Brain pericyte (primary cell): Measurements from ENCODE around the gene ITIH3.
"Not testable (repeated sequence)": the region's sequence is repeated elsewhere in the genome, so short reads cannot be mapped to it uniquely, and the experiment has no call there.

Experiments used
- DNase-seq: peaks from one replicate; pipeline ENCODE4 v3.0.0-alpha.2; 2012; ENCODE audit warnings: low read depth, low spot score

The ITIH3 gene, protein sequence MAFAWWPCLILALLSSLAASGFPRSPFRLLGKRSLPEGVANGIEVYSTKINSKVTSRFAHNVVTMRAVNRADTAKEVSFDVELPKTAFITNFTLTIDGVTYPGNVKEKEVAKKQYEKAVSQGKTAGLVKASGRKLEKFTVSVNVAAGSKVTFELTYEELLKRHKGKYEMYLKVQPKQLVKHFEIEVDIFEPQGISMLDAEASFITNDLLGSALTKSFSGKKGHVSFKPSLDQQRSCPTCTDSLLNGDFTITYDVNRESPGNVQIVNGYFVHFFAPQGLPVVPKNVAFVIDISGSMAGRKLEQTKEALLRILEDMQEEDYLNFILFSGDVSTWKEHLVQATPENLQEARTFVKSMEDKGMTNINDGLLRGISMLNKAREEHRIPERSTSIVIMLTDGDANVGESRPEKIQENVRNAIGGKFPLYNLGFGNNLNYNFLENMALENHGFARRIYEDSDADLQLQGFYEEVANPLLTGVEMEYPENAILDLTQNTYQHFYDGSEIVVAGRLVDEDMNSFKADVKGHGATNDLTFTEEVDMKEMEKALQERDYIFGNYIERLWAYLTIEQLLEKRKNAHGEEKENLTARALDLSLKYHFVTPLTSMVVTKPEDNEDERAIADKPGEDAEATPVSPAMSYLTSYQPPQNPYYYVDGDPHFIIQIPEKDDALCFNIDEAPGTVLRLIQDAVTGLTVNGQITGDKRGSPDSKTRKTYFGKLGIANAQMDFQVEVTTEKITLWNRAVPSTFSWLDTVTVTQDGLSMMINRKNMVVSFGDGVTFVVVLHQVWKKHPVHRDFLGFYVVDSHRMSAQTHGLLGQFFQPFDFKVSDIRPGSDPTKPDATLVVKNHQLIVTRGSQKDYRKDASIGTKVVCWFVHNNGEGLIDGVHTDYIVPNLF

DNA sequence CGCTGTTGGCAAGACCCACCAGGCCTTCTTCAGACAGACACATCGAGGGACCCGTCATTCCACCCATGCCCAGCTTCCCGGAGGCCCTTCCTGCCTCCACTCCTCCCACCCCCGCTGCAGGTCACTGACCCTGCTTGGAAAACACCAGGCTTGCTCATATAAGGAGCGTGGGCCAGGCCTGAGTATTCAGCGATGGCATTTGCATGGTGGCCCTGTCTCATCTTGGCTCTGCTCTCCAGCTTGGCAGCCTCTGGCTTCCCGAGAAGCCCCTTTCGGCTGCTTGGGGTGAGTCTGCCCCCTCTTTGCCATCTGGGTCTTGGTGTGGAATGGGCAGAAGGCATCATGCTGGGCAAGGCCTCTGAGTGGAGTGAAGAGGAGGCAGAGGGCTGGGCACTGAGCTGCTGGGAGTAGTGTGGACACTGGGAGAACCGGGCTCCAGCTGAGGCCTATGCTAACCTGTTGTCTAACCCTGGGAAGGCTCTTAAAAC, at the start of gene ITIH3:
Gene ITIH3, plus strand, starts transcription at position 185 of the 488 bp plus-strand sequence. Its CDS starts 8 bp downstream, at position 193.
- DNase-seq, result no peak

DNA sequence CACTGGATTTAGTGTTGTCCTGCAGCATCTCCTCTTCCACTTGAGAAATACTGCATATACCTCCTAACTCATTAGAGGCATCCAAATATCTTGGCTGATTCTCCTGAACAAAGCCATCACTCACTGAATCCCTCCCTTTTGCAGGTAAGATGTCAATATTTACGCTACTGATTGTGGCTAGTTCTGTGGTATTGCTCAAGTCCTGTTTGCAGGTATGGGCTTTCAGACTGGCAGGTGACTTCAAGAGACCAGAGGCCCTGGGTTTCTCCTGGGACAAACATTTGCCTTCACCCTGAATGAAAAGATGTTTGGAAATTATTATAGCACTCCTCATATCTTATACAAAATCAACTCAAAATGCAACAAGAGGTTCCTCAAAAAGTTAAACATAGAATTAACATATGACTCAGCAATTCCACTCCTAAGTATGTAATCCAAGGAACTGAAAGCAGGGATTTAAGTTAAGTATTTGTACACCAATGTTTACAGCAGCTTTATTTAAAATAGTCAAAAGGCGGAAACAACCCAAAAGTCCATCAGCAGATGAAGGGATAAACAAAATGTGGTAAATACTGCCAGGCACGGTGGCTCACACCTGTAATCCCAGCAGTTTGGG, 42.4 kb upstream of the ITIH3 start:
- DNase-seq, result no peak

DNA sequence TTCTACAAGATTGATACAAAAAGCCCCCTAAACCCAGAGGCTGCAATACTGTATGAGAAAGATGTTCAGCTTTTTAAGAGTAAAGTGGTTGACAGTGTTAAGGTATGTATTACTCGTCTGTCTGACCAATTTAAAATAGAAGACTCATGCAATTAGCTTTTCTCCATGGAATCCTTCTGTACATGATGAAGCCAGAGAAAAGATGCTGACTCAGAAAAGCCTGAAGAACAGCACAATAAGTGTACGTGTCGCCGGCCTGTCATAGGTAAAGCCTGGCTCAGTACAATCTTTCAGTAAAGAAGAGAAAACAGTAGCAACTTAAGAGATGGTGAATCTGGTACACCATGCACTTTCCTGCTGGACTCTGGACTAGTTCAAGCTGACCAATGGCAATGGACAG, 40.2 kb upstream of the ITIH3 start:
- DNase-seq, result no peak

DNA sequence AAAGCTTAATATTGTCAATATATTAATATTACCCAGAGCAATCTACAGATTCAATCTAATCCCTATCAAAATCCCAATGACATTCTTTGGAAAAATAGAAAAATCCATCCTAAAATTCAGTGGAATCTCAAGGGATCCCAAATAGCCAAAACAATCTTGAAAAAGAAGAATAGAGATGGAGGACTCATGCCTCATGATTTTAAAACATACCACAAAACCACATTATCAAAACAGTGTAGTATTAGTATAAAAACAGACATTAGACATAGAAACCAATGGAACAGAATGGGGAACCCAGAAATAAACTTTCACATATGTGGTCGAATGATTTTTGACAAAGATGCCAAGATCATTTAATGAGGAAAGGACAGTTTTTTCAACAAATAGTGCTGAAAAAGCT, 38.5 kb upstream of the ITIH3 start:
- DNase-seq, result no peak

DNA sequence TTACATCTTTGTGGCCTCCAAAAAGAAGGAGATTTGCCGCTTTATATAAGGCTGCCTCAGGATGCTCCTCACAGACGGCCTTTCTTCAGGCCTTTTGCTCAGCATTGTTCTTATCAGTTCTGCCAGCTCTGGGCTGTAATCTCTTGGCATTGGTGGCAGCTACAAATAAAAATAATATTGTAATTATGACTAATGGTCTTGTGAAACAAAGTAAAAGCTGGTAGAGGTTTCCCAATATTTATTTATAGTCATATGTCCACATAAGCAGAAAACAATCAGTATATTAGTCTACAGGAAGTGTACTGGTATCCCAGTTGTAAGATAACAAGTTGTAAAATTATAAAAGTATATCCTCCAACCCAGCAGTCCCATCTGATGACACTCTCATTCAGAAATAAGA, 31.1 kb upstream of the ITIH3 start:
- DNase-seq, result no peak

DNA sequence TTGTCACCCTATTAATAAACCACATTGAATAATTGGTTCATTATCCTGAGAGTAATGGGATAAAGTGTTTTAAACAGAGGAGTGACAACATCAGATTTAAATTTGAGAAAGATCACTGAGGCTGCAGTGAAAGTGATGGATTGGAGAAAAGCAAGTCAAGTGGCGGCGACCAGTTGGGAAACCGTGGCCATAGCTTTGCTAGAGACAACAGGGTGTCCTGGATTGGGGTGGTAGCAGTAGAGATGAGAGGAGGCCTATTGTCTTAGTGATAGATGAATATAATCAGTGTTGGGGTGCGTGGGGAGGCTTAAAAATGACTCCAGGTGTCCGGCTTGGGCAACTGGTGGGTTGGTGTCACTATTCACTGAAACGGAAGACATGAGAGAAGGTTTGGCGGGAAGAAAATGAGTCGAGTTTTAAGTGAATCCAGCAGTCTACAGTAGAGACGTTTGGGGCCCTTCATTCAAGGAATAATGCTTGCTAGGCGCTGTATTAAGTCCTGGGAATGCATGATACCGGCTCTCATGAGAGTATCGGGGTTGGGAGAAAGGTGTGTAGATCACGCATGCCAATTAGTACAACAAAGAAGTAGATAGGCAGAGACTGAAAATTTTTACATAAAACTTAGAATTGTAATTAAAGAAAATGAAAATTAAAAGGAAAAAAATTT, 24.7 kb upstream of the ITIH3 start:
- DNase-seq, result no peak

DNA sequence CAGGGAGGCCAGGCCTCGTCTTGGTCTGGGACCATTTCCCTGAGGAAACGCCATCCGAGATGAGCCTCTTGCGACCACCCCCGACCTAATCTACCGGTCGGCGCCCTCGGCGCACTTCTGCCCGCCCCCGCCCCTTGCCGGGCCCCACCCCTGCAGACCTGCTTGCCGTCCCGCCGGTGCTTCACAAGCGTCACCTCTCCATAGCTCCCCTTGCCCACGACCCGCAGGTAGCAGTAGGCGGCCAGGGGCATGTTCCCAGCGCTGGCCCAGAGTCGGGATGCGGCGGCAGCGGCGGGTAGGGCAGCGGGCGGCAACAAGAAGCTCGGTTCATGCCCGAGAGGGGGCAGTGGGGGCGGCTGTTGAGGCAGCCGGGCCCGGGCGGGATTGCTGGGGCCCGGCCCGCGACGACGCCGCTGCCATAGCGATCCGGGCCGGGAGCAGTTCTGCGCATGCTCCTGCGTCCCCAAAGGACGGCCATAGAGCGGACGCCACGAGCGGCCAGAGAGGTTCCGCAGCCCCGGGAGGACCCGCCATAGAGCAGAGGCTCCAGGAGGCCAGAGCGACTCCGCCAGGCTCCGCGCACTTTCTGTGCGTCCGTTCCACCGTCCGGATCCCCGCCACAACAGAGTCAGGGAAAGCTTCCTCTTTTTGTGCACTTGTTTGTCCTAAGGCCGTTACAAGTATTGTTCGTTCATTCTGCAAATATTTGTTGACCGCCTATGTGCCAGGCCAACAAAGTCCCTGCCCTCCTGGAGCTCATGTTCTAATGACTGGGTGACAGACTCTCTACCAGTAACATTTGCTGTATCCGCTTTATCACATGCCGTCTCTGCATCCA, 23.9 kb upstream of the ITIH3 start, which contains the start of gene NEK4:
Gene NEK4, minus strand, starts transcription at position 445 of the 838 bp plus-strand sequence. Its CDS starts 194 bp downstream, at position 251.
- peak; percentile 41 for DNase-seq

DNA sequence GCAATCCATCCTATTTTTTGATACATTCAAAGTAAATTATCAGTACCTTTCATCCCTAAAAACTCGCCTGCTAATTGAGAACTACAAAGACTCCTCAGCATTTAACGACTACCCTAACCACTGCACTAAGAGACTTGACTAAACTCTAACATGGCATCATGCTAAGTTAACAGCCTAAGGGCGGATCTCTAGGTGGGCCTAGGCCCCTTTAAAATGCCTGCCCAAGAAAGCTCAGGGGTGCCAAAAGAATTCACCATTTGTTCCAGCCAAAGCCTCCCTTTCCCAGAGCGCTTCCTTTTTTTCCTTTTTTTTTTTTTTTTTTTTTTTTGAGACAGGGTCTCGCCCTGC, 23.3 kb upstream of the ITIH3 start:
- DNase-seq, result no peak

DNA sequence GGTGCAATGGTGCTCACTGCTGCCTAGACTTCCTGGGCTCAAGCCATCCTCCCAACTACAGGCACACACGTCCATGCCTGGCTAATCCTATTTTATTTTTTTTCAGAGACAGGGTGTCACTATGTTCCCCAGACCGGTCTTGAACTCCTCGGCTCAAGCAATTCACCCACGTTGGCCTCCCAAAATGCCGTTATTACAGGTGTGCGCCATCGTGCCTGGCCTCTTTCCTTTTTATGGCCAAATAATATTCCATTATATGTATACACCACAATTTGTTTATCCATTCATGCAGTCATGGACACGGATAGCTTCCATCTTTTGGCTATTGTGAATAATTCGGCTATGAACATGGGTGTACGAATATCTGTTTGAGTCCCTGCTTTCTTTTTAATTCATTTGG, 22.9 kb upstream of the ITIH3 start:
- no peak for DNase-seq

DNA sequence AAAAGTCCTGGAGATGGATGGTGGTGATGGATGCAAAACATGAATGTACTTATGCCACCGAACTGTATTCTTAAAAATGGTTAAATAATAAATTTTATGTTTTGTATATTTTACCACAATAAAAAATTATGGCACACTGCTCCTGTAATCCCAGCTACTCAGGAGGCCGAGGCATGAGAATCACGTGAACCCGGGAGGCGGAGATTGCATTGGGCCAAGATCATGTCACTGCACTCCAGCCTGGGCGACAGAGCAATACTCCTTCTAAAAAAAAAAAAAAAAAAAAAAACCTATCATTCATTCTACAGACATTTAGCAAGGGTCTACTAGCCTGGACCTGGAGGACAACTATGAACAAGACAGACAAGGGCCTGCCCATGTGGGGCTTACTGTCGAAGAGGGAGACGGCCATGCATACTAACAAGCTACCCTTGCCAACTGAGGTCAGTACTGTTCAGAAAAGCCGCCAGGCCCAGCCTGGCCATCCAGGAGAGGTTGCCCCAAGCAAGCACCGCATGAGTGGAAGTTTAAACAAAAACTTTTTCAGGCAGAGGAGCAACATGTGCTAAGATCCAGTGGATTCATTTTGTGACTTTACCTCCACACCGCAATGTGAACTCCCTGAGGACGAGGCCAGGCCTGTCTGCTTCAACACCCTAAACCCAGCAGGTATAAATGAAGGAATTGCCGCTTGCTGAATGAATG, 21.1 kb upstream of the ITIH3 start:
- DNase-seq, result no peak

DNA sequence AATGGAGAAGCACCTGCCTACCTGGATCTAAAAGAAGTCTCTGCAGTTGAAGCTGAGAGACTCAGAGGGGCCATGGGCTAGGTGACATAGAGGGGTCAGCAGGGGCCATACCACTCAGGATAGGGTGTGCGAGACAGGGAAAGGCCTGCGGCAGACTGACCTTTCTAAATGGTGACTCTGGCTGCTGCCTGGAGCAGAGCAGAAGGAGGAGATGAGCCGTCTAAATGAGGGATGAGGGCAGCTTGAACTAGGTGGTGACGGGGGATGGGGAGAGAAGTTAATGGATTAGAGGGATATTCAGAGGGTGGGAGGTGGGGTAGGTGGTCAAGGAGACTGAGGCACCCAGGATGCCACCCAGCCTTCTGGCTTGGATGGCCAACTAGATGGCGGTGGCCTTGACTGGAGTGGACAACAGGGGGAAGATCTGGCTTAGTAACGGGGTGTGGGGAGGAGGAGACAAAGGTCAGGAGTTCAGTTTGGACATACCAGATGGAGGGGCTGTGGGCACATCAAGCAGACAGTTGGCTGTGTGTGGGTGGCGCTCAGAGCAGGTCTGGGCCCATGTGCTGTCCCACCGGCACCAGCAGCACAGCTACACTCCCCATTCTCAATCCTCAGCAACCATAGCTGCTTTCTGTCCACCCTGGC, 20.4 kb upstream of the ITIH3 start:
- DNase-seq, result no peak

DNA sequence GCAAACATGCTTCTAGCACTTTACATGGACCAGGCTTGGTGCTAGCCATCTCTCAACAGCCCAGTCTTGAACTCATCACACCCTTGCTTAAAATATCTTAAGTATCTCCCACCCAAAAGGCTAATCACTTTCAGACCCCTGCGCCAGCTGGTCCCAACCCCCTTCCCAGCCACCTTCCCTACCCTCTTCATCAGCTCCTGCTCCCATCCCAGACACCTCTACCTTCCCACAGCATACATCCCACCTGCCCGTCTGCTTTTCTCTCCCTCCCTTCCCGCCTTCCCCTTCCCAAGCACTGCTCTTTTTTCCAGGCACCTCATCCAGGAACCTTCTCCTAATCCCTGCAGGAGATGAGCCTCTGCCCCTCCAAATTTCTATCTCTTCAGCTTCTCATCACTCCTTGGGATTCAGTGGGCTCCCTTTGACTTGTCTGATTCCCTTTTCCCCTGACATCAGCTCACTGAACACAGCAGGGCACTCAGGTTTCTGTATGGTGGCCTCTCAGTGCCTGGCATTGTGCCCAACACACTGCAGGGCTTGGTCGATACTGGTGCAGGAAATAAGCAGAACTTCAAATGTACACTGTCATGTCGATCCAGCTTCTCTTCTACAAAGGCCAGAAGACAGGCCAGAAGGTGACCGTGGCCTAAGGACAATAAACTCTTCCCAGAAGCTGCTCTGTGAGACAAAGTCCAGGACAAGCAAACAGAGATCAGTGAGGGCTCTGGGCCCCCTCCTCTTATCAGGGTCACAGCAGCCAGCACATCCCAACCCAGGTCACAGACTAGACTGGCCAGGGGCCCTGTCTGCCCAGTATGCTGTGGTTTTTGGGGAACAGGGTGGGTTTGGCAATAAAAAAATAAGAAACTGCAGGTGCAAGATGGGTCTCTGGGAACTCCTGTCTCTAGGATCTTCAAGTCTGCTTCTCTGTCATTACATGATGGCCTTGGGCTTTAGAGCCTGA, 19.4 kb upstream of the ITIH3 start:
- no peak for DNase-seq

DNA sequence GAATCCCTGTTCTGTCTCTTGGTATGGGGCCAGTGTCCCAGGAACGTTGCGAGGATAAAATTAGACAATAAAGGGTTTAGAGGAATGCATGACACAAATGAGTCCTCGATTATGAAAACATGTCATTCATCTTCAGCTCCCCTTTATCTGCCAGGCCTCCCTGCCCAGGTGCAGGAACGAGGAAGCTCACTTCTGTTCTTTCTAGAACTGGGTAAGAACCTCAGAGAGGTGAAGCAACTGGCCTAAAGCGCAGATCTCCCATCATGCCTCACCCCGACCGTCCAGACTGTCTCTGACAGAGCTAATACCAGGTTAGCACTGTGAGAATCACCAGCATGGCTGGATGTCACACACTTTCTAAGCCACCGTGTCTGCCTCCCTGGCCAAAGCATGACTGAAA, 18.7 kb upstream of the ITIH3 start:
- DNase-seq, result no peak

DNA sequence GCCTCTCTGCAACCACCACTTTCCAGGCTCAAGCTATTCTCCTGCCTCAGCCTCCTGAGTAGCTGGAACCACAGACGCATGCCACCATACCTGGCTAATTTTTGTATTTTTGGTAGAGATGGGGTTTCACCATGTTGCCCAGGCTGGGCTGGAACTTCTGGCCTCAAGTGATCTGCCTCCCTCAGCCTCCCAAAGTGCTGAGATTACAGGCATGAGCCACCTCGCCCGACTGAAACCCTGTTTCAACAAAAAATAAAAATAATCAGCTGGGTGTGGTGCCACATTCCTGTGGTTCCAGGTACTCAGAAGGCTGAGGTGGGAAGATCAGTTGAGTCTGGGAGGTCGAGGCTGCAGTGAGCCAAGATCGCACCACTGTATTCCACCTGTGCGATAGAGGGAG, 18.1 kb upstream of the ITIH3 start:
- DNase-seq, result not testable (repeated sequence)

DNA sequence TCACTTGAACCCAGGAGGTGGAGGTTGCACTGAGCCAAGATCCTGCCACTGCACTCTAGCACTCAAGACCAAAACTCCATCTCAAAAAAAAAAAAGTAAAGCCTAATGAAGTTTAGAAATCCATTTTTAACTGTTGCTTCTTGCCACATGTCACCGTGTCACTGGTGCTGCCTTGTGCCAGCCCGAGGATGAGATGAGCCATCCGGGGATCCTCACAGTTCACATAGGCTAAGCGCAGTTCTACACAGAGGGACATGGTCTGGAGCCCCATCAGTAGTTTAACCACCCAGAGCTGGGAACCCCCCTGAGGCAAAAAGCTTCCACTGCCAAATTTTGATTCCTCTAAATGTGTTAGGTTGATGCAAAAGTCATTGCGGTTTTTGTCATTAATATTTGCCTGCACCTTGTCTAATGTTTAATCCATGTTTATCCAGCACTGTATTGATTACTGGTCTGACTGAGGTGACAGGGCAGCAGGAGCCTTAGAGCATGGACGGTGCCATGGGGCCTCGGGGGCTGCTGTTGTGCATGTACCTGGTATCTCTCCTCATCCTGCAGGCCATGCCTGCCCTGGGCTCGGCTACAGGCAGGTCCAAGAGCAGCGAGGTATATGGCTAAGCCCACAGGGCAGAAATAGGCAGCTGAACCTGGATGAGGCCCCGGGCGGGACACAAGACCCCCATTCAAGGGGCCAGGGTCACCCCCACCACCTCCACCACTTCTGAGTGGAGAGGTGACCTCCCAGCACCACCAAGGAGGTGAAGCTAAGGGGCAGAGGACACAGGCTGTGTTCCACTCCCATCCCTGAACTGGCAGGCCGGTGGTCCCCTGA, 17.3 kb upstream of the ITIH3 start, which contains the start of gene ITIH1:
Gene ITIH1, plus strand, starts transcription at position 473 of the 832 bp plus-strand sequence. Its CDS starts 17 bp downstream, at position 490.
- no peak for DNase-seq

DNA sequence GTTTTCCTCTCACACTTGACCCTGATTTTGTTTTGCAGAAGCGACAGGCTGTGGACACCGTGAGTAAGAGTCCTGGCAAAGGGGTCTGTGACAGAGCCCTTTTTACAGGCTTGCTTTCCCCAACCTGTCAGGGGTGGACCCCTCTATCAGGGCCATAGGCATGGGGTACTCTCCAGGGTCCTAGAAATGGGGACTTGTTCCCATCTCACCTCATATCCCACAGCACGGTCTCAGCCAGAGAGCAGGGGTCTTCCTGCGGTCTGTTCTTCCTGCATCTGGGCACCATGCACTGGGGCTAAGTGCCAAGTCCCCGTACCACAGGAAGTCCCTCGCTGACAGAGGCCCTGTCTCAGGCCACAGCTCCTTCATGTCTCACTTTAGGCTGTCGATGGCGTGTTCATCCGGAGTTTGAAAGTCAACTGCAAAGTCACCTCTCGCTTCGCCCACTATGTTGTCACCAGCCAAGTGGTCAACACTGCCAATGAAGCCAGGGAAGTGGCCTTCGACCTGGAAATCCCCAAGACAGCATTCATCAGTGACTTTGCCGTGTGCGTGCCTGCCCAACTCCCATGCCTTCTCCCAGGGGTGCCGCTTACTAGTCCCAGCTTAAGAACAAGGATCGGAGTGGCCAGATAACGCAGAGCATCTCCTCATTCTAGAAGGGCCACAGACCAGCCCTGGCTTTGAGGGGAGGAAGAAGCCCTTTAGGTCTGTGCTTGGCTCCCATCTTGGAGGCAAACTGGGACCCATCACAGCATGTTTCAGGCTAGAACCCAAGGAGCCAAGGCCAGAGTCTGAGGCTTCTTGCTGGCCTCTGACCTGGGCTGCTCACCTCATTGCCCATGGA, 16.4 kb upstream of the ITIH3 start:
- DNase-seq, result no peak
